B cell (primary cell): ENCODE results near the gene OSBP2.

Source experiments
- EZH2 ChIP-seq: IDR thresholded peaks from 2 replicates; pipeline ENCODE4 v1.6.1; 2012; ENCODE audit warnings: borderline replicate concordance, low read depth, mild to moderate bottlenecking, moderate library complexity, low read length; ENCODE audit not compliant: insufficient read depth, poor library complexity, severe bottlenecking
- TF ChIP-seq, protein P1 (sequence below): fragments of 200-600 bp; IDR thresholded peaks from one replicate; pipeline ENCODE4 v1.8.0; 2022; ENCODE audit warnings: antibody characterized with exemption, mild to moderate bottlenecking

GRCh38 chr22:30680991-30681770 is 13.5 kb upstream of the OSBP2 start:
- TF ChIP-seq, protein P1, sequence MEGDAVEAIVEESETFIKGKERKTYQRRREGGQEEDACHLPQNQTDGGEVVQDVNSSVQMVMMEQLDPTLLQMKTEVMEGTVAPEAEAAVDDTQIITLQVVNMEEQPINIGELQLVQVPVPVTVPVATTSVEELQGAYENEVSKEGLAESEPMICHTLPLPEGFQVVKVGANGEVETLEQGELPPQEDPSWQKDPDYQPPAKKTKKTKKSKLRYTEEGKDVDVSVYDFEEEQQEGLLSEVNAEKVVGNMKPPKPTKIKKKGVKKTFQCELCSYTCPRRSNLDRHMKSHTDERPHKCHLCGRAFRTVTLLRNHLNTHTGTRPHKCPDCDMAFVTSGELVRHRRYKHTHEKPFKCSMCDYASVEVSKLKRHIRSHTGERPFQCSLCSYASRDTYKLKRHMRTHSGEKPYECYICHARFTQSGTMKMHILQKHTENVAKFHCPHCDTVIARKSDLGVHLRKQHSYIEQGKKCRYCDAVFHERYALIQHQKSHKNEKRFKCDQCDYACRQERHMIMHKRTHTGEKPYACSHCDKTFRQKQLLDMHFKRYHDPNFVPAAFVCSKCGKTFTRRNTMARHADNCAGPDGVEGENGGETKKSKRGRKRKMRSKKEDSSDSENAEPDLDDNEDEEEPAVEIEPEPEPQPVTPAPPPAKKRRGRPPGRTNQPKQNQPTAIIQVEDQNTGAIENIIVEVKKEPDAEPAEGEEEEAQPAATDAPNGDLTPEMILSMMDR: no peak
- TF ChIP-seq EZH2: no peak
